Testis (tissue), 2 donors: ENCODE measurements around the gene CD109.

Experiments used
- CTCF ChIP-seq, 3 experiments: fragments of 450-650 bp in 2 of 3; fragments of 200-600 bp in 1 of 3; sonication (generic) in 1 of 3; IDR thresholded peaks; one replicate each; pipeline ENCODE4 v1.5.1; 2016 to 2019; ENCODE audit warnings: antibody characterized with exemption in 3 of 3, mild to moderate bottlenecking in 2 of 3, moderate library complexity in 1 of 3
- POLR2A ChIP-seq: fragments of 450-650 bp; IDR thresholded peaks from one replicate; pipeline ENCODE4 v1.6.1; 2017; ENCODE audit warnings: antibody characterized with exemption, mild to moderate bottlenecking, moderate library complexity

- no peak for TF ChIP-seq POLR2A
- no peak for TF ChIP-seq CTCF (IDR thresholded peaks at IDR 0.05)
Measured at GRCh38 chr6:73798592-73798991, 102.6 kb downstream of the CD109 start.
